ENCODE measurements around the gene ELOVL5.

GRCh38 chr6:53241938-53242337, 106.8 kb downstream of the ELOVL5 start:
- TF ChIP-seq EZH2phosphoT487 (IDR thresholded peaks at IDR 0.05) (no peak), CTCF (IDR thresholded peaks at IDR 0.05) (no peak)

Measured in neural progenitor cell (in vitro differentiated cells).